HG02763 (cell line): ENCODE results near the gene FNDC11.
"Not testable (repeated sequence)": the region's sequence is repeated elsewhere in the genome, so short reads cannot be mapped to it uniquely, and the experiment has no call there.

Experiments used
- ATAC-seq: cut with Tn5 transposase; IDR thresholded peaks from one replicate; pipeline ENCODE4 v1.9.1; 2021; ENCODE audit warnings: mild to moderate bottlenecking, moderate library complexity; ENCODE audit not compliant: unreplicated experiment

FNDC11 gene

GRCh38 chr20:63565699-63566335 lies 11.9 kb downstream of the FNDC11 start:
- ATAC-seq: no peak

GRCh38 chr20:63566395-63567135 lies 12.6 kb downstream of the FNDC11 start:
- no peak for ATAC-seq

GRCh38 chr20:63567136-63567385 lies 13.1 kb downstream of the FNDC11 start:
- ATAC-seq: no peak

GRCh38 chr20:63567386-63568169 lies 13.6 kb downstream of the FNDC11 start:
- peak; percentile 68 for ATAC-seq

GRCh38 chr20:63568170-63568981 lies 14.4 kb downstream of the FNDC11 start:
- ATAC-seq: no peak

GRCh38 chr20:63568986-63569949 lies 15.3 kb downstream of the FNDC11 start:
- no peak for ATAC-seq

GRCh38 chr20:63570281-63571086 lies 16.5 kb downstream of the FNDC11 start:
- no peak for ATAC-seq

- not testable (repeated sequence) for ATAC-seq
Observed at GRCh38 chr20:63571087-63571478, 17.1 kb downstream of the FNDC11 start.

GRCh38 chr20:63572071-63572787 lies 18.3 kb downstream of the FNDC11 start:
- no peak for ATAC-seq

GRCh38 chr20:63572788-63573646 lies 19.1 kb downstream of the FNDC11 start:
- ATAC-seq: no peak

- no peak for ATAC-seq
Observed at GRCh38 chr20:63573647-63574131, 19.7 kb downstream of the FNDC11 start.

GRCh38 chr20:63574156-63574828 lies 20.3 kb downstream of the FNDC11 start, which contains the start of gene HELZ2:
HELZ2 (minus strand) TSS chr20:63574239; CDS start chr20:63572385, 1,854 bp downstream.
- no peak for ATAC-seq

GRCh38 chr20:63574829-63575743 lies 21.1 kb downstream of the FNDC11 start:
- ATAC-seq: no peak

GRCh38 chr20:63576311-63576710 lies 22.4 kb downstream of the FNDC11 start:
- no peak for ATAC-seq

GRCh38 chr20:63577317-63577894 lies 23.4 kb downstream of the FNDC11 start:
- no peak for ATAC-seq
